GM21529 (cell line): ENCODE results near the gene BPIFB2.

ENCODE experiments used
- ATAC-seq: cut with Tn5 transposase; IDR thresholded peaks from one replicate; pipeline ENCODE4 v1.9.1; 2021; ENCODE audit not compliant: unreplicated experiment

BPIFB2 gene

GRCh38 chr20:33020278-33021161, 13.0 kb downstream of the BPIFB2 start:
- ATAC-seq: no peak

DNA sequence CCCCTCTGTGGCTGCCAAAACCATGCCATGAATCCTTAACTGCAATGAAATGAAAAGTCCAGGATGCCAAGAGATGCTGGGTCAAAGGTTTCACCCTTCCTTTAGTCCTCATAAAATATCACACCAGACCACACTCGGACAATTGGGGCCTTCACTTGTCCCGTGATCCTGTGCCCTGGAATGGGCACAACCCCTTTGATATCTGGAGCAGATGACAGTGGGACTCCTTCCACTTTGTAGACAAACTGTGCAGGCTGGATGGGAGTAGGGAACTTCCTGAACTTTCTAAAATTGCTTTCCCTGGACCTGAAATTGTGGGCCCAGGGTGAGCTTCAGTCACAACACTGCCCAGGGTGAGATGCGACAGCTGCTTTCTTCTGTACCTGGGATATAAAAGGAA, 14.4 kb downstream of the BPIFB2 start:
- ATAC-seq: no peak

DNA sequence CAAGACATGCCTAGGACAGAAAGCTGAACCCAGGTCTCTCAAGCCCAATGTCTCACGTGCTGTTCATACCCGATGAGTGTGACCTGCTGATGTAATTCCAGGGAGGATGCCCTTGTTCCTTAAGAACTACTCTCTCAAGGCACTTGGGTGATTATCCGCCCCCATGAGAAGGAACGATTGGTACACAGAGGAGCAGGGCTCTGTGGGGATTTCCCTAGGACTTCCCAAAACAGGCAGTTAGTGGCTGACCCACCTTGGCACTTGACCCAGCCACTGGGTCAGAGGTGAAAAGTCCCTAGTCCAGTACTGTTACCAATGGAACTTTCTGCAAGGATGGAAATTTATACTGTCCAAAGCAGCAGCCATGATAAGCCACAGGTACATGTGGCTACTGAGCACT, 14.8 kb downstream of the BPIFB2 start:
- ATAC-seq: no peak

DNA sequence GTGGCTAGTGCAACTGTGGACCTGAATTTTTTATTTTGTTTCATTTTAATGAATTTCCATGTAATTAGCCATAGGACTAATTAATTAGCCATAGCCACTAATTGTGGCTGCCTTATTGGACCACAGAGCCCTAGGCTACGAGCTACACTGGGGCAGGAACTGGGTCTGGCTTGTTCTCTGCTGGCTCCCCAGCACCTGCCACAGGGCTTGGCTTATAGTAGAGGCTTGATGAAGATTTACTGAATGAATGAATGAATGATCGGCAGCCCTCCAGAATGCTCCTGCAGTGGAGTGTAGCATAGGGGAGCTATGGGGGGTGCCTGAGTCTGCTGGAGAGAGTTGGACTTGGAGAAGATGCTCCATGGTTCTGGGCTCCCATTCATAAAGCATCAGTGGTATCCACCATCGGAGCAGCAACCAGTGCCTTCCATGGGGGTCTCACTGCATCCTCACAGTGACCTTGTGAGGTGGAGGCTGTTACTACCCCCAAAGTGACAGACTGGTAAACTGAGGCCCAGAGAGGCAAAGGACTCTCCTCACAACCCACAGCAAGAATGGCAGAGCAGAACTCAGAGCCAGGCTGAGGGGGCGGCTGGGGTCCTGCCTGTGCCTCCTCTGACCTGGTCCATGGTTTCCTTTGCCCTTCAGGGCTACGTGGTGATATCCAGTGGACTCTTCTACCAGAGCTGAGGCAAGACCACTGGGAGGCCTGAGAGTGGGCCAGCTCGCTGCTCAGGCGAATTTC, 15.4 kb downstream of the BPIFB2 start:
- ATAC-seq: no peak

- no peak for ATAC-seq
Measured at GRCh38 chr20:33023439-33024242, 16.1 kb downstream of the BPIFB2 start.

DNA sequence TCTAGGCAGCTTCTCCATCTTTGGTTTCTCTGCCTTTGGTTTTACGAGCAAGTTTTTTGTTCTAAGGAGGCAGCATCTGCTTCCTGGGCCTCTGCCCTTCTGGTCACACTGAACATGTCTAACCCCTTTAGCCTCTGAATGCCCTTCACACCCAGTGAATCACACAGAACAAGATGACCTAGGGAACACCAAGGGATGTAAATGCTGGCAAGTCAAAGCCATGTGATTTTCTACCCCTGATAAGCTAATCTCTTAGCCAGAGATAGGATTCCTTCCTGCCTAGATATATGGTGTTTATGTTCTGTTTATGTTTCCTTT, 16.7 kb downstream of the BPIFB2 start:
- ATAC-seq: no peak

GRCh38 chr20:33024609-33025317, 17.3 kb downstream of the BPIFB2 start:
- no peak for ATAC-seq

- ATAC-seq: no peak
Measured at GRCh38 chr20:33025318-33025876, 17.9 kb downstream of the BPIFB2 start.

DNA sequence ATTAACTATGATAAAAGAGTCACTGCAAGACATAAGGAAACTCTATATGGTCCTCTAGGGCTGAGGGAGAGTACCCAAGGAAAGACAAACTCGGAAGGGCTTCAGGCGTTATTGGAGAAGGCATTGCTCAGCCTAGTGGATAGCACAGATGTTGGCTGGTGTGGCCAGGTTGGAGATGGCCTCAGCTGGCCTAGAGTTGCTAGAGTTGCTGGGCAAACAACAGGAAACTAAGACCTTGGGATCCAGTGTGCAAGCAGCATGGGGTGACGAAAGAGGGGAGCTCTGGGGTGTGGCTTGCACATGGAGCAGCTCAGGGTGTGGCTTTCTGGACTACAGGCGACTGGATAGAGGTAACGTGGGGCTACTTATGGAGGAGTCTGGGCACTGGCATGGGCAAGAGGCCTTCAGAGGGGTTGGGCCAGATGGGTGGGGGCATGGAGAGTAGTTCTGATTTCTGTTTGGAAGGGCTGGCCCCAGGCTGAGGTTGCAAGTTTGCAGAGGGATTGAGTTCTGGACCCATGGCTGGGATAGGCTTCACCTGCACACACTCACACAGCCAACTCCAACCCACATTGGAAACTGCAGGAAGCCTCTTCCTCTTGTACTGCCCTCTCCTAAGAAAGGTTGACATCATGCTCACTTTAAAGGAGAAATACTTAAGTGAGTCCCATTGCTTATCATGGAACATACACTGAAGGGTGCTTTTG, 18.7 kb downstream of the BPIFB2 start:
- ATAC-seq: no peak

DNA sequence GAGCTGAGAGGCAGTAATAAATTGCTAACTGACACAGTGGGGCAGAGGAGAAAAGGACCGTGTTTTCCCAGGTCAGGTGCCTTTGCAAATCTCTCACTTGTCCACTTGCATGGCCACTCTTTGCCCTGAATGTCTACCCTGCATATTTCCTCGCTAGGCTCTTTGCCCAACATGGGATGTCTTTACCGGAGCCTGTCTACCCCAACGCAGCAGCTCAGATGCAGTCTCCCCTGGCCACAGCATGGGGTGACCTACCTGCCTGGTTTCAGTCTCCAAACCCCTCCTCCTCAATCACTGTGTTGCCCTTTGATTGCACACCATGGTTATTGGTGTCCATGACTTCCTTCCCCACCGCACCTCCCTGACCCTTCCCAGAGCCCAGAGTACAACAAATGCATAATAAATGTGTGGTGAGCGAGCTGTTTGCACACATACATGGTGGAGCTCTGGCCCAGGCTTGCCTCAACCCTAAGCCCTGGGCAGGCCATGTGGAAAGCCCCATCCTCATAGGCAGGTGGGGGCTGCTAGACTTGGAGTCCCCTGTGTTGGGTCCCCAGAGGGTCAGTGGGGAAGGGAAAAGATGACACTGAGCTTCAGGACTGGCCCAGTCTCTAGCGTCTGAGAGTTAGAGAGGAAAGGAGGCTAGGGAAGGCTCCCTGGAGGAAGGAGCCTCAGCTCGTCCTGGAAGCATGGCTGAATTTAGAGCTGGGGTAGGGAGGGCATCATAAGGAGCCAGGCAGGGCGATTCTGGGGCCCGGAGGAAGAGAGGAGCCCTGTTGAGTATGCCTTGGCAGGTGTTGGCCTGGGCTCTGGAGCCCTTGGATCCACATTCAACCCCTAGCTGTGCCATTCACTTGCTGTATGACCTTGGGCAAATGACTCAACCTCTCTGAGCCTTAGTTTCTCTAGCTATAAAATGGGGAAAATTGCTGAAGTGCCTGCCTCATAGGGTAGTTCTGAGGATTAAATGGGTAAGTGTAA, 19.6 kb downstream of the BPIFB2 start:
- no peak for ATAC-seq

DNA sequence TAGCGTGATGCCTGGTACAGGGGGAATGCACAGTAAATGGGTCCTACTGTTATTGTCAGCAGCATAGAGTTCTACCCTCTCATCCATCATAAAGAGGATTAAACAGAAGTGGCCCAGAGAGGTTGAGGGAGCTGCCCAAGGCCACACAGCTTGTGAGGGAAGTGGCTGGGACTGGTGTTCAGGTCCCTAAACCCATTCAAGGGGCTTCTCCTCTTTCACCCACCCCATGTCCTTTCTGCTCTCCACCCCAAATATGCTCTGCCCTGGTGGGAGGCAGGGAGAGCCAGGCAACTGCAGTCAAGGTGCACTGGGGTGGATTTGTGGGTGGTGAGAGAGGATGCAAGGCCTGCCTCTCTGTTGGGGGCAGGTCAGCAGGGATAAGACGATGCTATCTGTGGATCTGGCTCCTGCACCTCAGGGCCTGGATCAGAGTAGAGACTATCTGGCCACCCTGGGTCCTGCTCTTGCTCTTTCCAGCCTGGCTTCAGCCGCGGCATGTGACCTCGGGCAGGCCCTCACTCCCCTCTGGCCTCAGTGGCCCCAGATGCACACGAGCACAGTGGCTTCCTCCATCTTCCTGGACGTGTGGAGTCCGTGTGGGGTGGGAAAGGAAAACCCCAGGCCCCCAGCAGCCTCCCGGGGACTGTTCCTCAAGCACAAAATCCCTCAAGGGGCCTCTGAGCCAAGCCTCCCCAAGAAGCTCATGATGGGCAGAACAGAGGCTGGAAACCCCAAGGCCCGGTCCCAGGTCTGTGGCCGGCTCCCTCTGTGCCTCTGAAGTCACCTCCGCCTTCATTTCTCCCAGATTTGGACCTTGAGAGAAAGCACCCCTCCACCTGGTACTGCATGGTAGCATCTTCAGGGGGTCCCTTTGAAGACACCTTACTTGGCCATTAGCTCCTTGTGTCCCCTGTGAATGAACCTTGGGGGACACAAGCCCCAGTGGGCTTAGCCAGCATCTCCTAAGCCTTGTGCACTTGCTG, 20.6 kb downstream of the BPIFB2 start:
- ATAC-seq: no peak

DNA sequence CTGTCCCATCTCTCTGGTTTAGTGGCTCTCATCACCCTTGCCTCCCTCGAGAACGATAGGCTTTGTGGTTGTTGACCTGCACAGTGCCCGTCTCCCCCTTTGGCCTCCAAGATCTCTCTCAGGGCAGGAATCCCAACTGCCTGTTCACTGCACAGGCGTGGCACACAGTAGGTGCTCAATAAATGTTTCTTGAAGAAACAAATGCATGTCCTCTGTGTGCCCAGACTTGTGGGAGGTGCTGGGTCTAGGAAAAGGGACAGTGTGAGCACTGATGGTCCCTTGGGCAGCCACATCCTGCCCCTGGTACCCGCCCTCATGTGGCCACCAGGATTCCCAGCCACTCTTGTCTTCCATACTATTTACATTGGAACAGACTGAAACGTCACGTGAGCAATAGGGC, 21.4 kb downstream of the BPIFB2 start:
- ATAC-seq: no peak

GRCh38 chr20:33030076-33030475, 22.6 kb downstream of the BPIFB2 start:
- no peak for ATAC-seq

- no peak for ATAC-seq
Measured at GRCh38 chr20:33030569-33030968, 23.1 kb downstream of the BPIFB2 start.

DNA sequence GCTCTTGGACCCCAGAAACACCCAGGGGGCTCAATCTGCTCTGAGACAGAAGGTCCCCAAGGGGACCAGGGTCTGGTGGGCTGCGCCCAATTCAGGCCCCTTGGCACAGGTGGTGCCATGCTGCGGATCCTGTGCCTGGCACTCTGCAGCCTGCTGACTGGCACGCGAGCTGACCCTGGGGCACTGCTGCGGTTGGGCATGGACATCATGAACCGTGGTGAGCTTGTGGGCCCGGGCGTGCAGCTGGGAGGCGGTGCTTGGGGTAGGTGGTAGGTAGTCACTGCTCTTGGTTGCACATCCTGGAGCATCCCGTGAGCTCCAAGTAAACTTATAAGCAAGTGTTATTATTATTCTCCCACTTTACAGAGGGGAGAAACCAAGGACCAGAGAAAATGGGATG, 24.0 kb downstream of the BPIFB2 start, which contains the start of gene BPIFB6:
TSS of gene BPIFB6 (plus strand) at position 118 of the 400 bp plus-strand sequence. CDS start at position 118, 0 bp downstream.
- ATAC-seq: no peak

DNA sequence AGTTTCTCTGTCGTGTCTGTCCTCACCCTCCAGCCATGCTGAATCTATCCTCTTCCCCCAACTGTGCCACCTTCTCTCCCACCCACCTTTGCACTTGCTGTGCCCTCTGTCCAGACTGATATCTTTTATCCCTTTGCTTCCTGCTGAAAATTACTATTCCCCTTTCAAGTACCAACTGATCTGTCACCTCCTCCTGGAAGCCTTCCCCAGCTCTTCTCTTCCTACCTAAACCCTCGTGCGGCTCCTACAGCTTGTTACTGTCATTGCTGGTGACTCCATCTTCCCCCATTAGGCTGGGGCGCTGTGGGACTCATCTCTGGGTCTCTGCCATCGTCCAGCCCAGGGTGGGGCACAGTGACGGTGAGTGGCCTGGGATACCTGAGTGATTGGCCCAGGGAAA, 25.1 kb downstream of the BPIFB2 start:
- ATAC-seq: no peak

- ATAC-seq: no peak
Measured at GRCh38 chr20:33033381-33033780, 25.9 kb downstream of the BPIFB2 start.

- ATAC-seq: no peak
Measured at GRCh38 chr20:33034115-33034514, 26.6 kb downstream of the BPIFB2 start.
